Measurements from ENCODE around the gene MED19.
"Not testable (repeated sequence)": the region's sequence is repeated elsewhere in the genome, so short reads cannot be mapped to it uniquely, and the experiment has no call there.

Gene MED19

DNA sequence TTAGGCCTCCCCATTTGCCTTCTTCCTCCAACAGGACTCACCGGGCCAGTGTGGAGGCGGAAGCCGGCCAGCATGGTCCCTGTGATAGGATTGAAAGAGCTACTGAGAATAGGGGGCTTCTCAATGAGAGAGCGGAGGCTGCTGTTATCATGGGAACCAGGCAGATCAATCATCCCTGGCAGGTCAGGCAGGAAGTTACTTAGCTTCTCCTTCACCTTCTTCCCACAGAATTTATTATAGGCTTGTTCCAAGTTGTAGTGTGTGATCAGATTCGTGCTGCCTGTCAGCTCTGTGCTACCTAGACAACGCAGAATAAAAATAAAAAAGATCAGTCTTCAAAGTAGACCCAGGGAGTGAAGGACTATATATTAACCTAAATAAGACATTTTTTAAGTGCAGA is 7.1 kb downstream of the MED19 start:
- DNase-seq, result no peak

DNA sequence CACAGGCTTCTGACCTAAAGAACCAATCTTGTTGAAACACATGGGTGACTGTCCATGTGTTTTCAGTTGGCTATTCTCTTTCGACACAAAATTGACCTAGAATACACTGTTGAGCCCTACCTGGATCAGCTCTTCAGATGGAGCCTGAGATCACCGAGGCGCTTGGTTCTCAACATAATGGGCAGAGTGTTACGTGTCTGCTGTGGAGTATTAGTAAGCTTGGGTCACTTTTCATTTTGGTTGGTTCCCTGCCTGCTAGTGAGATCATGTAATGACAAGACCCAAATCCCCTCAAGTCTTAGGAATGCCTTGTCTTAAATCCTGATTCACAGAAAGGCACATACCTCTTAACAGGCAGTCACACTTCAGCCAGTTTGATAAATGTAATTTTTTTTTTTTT is 8.7 kb downstream of the MED19 start:
- DNase-seq, result no peak

DNA sequence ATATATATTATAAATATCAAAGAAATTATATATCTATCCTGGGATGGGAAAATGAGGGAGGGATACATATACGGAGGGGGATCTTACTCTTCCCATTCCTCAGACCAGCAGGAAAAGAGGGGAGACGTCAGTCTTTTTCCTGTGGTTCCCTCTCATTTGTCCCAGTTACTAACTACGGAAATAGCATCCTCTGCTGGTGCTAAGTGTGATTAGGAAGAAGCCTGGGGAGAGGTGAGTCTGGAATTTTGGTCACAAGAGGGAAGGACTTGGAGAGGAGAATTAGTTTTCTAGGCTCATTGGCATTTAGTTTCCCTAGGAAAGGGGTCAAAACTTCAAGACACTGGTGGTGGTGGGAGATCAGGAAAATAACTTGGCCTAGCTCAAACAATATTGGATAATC is 11.6 kb downstream of the MED19 start:
- DNase-seq, result no peak

DNA sequence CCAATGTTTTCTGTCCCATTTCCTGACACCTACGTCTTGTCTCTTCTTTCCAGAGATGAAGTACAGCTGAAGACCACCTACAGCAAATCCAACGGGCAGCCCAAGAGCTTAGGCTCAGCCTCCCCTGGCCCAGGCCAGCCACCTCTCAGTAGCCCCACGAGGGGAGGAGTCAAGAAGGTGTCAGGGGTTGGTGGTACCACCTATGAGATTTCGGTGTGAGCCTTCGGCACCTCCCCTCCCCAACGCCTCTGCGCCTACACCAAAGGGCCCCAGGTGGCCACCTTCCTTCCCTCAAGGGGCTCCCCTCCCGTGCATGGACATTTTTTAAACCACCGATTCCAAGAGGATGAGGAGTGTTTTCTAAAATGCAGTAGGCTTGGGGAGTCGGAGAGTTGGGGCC is 12.2 kb downstream of the MED19 start:
- no peak for DNase-seq

DNA sequence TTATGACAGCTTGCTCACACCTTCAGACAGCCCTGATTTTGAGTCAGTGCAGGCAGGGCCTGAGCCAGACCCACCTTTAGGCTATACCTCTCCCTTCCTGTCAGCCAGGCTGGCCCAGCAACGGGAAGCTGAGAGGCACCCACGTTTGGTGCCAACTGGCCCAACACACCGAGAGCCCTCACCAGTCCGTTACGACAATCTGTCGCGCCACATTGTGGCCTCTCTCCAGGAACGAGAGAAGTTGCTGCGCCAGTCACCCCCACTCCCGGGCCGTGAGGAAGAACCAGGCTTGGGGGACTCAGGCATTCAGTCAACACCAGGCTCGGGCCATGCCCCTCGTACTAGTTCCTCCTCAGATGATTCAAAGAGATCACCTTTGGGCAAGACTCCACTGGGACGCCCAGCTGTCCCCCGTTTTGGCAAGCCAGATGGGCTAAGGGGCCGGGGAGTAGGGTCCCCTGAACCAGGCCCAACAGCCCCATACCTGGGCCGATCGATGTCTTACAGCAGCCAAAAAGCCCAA is 13.1 kb downstream of the MED19 start:
- DNase-seq, result no peak

DNA sequence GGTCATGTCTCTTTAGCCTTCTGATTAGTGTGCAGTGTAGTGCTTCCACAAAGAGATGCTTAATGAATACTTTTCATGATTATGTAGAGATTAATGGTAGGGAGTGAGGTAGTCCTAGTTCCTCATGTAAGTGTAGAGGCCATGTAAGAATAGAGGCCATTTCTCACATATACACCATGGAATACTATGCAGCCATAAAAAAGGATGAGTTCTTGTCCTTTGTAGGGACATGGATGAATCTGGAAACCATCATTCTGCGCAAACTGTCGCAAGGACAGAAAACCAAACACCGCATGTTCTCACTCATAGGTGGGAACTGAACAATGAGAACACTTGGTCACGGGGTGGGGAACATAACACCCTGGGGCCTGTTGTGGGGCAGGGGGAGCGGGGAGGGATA is 21.5 kb downstream of the MED19 start:
- DNase-seq, result not testable (repeated sequence)

DNA sequence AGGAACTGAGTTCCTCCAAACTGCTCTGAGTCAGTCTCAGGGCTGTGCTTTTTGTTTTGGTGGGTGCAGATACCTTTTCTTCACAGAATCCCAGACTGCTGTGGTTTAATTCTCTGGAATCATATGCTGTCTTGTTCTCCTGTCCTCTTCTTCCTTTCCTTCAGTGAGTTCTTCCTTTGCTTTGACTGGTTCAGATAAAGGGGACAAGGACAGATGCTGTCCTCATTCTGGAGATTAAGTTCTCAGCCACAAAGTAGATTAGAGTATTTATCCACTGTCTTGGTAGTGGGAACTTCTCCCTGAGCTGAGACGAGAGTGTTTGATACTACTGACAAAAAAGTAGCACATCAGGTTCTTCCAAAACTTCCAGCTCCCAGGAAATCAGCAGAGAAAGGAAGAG is 30.8 kb downstream of the MED19 start:
- peak; percentile 43 for DNase-seq

DNA sequence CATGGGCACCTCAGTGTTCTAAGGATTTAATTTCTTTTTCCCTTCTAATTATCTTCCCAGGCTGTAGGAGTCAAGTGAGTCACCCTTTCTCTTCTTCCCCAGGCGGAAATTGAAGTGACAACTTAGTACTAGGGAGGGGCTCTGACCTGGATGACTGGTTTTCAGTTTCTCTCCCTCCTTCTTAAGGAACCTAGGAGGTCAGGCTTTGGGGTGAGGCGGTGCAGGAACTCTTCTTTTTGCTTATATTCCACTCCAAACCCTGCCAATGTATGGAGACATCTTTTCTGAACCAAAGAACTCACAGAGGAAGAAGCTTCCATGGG is 31.5 kb downstream of the MED19 start:
- peak; percentile 25 for DNase-seq

DNA sequence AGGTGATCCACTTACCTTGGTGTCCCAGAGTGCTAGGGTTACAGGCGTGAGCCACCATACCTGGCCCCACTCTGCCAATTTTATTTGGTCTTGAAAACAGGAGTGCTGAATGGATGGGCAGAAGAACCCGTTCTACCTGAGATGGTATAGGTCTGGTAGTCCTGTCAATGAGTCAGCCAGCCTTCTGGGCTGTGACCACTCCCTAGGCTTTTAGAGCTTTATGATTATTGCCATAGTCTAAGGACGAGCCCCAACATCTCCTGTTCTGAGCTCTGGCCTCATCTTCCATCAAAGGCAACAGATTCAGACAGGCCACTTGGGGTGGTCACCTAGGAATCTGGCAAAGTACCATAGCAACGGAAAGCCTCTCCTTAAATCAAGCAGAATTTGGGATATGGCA is 32.6 kb downstream of the MED19 start:
- no peak for DNase-seq

DNA sequence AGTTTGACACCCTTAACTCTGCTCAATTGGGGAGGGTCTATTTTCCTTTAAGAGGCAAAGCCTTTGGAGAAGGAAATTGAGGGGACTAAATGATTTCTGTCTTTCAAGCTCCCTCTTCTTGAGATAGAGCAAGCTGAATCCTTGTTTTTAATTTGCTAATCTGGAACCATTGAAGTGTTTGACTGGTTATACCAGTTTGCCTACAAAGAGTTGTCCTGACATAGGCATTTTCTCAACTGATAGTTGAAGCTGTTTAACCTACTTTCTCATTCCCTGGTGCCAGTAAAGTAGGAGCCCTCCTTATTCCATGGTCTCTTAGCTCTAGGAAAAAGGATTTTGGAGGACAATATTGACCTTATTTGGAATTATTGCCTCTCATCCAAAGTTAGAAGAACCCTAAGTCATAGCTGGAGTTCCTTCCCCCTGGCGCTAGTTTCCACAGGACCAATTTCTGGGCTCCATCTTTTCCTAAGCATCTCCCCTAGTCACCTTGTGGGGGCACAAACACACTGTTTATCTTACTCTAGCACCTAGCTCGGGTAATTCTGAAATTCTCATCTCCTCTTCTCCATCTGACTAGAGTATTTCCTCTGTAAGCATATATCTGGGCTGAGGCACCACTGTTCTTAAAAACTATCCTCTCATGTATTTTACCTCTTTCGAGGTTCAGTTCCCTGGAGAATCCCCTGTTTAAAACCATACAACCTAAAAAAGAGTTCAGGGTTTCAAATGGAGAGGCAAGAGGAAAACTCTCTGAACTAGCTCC is 36.7 kb downstream of the MED19 start:
- no peak for DNase-seq

DNA sequence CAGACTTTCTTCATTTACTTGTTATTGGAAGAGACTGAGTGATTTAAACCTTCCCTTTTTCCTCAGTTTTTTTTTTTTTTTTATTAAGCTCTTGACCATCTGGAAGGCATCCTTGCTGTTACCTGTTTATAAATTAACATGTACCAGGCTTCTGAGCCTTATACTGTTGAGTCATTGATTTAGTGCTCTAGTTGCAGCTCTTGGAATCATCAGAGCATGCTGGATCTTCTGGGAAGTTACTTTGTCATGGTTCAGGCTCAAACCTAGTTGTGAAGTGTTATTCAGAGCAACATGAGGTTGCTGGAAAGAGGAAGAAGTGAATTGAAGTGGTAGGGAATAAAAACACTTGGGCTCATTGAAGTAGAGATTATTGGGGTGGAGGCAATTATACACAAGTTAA is 37.8 kb downstream of the MED19 start:
- DNase-seq, result no peak

DNA sequence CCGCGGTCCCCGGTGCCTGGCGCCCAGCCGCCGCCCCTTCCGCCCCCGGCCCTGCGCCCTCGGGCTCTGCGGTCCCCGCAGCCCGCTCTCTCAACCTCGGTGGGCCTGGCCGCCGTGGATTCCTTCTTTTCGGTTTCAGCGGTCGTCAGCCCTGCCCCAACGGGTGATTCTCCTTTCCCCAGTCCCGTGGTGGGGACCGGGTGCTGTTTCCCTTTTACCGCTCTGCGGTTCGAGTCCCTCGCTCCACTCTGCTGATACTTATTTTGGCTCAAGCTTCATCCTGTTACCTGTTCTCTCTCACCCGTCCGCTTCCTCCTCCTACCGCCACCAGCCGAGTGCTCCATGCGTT is 43.6 kb downstream of the MED19 start:
- DNase-seq, result peak; percentile 66

DNA sequence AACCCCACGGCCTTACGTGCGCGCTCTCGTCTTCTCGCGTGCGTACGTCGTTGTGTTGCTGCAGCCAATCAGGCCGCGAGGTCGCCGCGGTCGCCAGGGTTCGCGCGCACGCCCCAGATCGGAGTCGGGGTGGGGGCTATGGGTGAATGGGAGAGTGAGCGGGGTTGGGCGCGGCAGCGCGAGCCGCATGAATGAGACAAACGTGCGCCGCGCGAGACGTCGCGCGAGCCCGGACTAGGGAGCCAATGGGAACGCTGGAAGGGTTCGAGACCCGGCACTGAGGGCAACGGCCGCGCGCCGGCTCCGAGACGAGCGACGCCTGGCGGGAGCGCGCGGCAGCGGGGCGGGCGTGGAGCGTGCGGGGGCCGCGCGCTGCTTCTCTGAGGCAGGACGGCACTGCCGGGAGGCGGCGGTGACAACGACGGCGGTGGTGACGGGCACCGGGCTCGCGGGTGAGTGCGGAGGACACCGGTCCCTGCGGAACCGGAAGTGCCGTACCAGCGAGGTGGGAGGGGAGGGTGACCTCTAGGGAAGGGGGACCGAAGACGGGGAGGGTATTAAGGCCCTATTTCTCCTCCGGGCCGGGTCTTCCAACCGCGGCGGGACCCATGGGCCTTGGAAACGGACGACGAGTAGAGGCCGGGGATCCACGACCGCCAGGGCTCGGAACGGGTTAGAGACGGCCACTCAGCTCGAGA is 44.1 kb downstream of the MED19 start, which contains the start of gene ZDHHC5:
ZDHHC5 (plus strand) TSS at position 379 of the 698 bp plus-strand sequence. CDS start 4,977 bp downstream, outside the sequence.
- DNase-seq, result peak; percentile 99

DNA sequence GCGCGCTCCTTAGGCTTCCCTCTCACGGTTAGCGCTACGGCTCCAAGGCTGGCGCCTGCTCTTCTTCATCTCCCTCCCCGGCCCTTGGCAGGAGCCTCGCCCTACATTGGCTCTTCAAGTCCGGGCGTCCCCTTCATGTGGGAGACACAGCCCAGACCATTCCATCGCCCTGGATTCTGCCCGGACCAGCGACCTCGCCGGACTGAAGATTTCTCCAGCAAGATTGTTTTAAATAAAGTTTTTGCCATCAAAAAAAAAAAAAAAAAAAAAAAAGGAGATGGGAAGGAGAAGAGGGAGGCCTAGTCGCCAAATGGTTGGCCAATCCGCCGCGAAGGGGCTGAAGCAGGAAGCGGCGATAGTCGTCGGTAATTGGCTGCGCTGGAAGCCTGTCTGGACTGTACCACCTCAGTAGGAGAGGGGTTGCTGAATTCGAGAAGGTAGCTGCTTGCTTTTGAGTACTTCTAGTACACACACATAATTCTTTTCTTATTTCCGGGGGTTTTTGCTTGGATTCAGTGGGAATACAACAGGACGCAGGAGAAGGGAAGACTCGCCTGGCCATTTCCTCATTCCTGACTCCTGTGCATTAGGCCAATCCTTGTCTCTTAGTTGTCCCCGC is 44.8 kb downstream of the MED19 start:
- peak; percentile 99 for DNase-seq

DNA sequence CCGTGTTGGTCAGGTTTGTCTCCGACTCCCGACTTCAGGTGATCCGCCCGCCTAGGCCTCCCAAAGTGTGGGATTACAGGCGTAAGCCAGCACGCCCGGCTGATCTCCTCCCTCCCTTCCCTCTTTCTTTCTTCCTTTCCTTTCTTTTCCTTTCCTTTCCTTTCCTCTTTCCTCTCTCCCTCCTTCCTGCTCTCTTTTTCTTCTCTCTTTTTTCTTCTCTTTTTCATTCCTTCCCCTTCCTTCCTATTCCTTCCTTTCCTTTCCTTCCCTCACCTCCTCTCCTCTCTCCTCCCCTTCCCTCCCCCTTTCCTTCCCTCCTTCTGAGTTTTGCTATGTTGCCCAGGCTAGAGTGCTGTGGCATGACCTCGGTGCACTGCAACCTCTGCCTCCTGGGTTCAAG is 48.0 kb downstream of the MED19 start:
- DNase-seq, result no peak

DNA sequence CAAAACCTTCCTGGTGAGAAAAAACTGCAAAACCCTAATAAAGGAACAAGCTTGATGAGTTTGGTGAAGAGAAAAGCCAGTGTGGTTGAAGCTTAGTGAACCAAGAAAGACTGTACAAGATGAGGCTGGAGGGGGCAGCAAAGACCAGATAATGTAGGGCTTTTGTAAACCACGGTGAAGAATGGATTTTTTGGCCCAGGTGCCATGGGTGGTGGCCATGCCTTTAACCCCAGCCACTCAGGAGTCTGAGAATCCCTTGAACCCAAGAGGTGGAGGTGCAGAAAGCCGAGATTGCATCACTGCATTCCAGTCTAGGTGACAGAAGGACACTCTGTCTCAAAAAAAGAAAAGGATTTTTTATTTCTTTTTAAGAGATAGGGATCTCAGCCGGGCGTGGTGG is 49.1 kb downstream of the MED19 start:
- peak; percentile 51 for DNase-seq

DNA sequence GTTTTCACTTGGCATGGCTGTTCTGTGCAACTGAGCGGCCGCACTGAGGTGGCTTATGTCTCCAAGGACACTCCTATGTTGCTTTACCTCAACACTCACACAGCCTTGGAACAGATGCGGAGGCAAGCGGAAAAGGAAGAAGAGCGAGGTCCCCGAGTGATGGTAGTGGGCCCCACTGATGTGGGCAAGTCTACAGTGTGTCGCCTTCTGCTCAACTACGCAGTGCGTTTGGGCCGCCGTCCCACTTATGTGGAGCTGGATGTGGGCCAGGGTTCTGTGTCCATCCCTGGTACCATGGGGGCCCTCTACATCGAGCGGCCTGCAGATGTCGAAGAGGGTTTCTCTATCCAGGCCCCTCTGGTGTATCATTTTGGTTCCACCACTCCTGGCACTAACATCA is 52.3 kb downstream of the MED19 start:
- DNase-seq, result no peak

DNA sequence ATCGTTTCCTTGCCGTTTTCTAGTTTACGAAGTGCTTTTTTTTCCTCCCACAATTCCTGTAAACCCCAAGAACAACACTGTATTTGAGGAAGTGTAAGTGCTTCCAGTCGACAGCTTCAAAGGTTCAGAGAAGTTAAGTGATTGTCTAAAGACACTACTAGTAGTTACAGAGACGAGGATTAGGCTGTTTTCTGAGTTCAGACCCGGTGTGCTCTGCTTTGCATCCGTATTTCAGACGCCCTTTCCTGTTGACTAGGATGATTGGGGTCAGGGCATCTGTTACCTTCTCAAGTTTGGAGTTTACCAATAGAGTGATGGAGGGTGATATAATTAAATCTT is 54.0 kb downstream of the MED19 start:
- DNase-seq, result no peak

DNA sequence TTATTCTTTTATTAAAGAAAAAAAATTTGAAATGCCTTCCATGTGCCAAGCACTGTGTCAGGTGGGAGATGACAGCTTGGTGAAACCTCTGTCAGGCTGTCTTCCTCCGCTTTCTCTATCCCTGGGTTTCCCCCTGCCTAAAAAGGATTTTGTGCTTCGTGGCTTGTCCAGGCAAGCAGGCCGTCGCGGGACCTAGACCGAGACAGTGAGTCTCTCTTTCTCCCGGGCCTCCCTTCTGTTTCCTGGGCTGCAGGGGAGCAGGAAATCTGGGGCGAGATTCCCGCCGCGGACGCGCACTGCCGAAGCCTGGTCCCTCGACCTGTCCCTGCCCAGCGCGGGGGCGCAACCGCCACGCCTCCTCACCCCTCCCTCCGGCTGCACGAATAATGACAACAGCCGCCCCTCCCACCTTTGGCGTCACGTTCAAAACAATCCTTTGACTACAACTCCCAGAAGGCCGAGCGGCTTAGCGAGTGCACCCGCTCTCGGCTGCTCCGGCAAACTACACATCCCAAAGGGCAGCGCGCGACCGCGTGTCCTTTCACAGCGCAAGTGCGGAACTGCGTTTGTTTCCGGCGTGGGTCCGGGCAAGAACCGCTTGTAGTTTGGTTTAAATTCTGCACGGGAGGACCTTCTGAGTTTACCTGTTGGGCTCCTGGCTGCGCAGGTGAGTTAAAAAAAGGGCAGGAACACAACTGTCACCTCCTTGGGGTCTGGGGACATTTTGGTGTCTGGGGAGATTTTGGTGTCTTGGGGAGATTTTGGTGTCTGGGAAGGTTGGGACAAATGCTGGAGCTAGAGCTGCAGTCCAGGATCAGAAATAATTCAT is 54.6 kb downstream of the MED19 start, which contains the start of gene CLP1:
CLP1 (plus strand) TSS at position 569 of the 829 bp plus-strand sequence. CDS start 1,715 bp downstream, outside the sequence.
- peak; percentile 99 for DNase-seq

DNA sequence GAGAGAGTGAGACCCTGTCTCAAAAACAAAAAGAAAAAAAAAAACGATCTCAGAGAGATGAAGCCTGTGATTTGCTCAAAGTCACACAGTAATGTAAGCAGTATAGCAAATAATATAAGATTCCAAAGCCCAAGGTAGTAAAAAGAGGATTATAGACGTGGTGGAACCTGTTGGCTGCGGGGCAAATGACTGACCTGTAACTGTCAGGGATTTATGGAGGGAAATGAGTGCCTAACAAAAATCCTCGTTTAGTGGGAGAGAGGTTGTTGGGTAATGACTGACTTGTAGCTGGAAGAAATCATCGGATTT is 55.2 kb downstream of the MED19 start:
- no peak for DNase-seq
